ENCODE results near the gene C19orf33.
"Not testable (repeated sequence)": the region's sequence is repeated elsewhere in the genome, so short reads cannot be mapped to it uniquely, and the experiment has no call there.

The C19orf33 gene

DNA sequence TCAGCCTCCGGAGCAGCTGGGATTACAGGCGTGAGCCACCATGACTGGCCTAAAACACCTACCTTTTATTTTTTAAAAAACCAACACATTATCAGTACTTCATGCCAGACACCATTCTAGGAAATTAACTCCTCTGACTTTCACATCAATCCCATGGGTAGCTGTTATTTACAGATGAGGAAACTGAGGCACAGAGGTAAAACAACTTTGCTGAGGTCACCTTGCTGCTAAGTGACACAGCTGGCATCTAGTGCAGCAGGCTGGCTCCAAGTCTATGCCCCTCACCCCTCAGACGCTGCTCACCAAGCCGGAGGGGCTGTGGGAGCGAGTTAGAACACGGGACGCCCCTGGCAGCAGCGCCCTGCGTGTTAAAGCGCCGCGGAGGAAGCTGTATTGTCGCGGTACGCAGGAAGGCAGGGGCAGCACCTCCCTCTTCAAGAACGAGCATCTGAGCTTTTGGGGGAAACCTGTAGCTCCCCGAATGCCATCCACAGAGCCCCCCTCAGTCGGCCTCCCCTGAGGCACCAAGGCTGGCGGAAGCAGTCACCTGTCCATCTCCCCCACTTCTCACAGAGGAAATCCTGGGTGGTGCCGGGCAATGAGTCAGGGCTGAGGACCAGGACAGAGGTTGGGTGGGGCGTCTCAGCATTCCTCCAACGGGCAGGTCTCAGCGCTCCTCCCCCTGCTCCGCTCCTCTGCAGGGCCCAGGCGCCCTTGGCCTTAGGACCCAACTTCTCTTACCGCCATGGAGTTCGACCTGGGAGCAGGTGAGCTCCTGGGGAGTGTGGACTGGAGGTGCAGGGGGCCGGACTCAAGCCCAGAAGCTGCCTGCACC lies at the start of gene C19orf33:
C19orf33 (plus strand) TSS at position 735 of the 835 bp plus-strand sequence; CDS start at position 746, 11 bp downstream.
- no peak for DNase-seq

DNA sequence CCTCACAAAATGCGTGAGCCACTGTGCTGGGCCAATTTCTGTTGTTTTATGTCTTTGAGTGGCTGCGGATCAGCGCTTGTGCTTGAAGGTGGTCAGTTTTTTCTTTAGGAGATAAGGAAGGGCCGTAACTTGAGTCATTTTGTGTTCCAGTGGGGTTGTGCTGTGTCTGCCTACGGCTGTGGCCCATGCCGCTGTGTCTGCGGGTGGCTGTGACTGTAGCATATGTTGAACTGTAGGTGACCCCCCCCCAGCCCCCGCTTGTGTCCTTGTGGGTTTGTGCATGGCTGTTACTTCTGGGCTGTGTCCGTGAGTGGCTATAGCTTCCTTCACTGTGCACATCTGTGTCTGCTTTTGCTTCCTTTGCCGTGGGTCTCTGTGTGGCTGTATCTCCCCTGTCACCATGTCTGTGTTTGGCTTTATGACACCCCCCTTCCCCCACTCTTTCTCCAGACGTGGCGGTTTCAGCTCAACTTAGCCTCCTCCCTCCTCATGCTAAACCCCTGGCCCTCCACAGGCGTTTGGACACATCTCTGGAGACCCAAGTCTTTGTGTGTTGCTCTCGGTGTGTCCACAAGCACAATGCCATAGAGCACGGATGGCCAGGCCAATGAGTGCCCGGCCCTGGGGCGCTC lies 48.6 kb upstream of the C19orf33 start:
- no peak for DNase-seq

DNA sequence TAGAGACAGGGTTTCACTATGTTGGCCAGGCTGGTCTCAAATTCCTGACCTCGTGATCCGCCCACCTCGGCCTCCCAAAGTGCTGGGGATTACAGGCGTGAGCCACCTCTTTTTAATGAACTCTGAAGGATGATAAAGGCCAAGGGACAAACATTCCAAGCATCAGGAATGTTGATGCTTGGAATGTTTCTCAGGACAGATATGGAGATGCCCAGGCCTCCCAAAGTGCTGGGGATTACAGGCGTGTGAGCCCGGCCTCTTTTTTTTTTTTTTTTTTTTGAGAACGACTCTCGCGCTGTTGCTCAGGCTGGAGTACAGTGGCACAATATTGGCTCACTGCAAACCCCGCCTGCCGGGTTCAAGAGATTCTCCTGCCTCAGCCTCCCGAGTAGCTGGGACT lies 42.1 kb upstream of the C19orf33 start:
- not testable (repeated sequence) for DNase-seq

DNA sequence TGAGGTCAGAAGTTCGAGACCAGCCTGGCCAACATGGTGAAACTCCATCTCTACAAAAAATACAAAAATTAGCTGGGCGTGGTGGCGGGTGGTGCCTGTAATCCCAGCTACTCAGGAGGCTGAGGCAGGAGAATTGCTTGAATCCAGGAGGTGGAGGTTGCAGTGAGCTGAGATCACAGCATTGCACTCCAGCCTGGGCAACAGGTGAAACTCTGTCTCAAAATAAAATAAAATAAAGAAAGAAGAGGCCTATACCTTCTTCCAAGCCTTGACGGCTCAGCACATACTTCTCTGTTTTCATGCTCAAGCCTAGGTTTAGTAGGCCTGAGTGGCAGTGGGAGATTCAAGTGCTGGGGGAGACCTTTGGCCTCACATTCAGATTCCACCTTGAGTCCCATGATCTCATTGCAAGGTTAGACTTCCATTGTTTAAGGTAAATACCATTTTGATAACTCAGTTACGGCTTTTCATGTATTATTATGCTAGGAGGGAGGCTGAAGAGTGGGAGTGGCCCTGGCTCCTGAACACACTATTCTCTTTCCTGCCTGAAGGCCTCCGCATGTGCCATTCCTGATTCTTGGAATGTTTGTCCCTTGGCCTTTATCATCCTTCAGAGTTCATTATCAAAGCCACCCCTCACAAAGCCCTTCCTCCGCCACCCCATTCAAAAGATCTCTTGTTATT lies 41.3 kb upstream of the C19orf33 start:
- DNase-seq: no peak

DNA sequence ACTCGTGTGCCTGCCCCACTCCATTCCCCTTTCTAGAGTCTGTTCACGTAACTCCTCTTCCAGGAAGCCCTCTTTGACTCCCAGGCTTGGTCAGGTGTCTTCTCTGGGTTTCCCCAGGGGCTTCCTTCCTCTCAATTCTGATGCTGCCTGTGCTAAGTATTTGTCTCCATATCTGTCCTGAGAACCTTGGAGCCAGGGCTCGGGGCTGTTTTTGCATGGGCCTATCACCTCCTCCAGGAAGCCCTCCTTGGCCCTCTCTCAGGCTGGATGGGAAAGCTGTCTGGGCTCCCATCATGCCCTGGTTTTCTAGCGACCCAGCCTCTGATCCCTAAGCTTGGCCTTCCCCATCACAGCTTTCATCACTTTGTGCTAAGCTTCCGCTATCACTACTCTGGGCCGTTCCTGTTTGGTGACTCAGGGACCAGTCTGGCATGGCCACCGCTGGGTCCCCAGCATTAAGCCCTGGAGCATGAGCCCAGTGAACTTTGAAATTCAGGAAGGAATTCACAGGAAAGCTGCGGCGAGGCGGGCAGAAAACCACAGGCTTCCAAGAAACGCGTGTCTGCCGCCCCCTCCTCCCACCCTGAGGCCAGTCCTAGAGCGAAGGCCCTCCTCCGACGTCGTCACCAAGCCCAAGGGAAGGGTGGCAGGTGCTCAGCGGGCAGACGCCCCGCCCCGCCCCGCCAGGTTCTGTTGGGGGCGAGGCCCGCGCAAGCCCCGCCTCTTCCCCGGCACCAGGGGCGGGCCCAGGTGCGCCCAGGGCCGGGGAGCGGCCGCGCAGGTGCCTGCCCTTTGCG lies 40.2 kb upstream of the C19orf33 start:
- peak; percentile 95 for DNase-seq

DNA sequence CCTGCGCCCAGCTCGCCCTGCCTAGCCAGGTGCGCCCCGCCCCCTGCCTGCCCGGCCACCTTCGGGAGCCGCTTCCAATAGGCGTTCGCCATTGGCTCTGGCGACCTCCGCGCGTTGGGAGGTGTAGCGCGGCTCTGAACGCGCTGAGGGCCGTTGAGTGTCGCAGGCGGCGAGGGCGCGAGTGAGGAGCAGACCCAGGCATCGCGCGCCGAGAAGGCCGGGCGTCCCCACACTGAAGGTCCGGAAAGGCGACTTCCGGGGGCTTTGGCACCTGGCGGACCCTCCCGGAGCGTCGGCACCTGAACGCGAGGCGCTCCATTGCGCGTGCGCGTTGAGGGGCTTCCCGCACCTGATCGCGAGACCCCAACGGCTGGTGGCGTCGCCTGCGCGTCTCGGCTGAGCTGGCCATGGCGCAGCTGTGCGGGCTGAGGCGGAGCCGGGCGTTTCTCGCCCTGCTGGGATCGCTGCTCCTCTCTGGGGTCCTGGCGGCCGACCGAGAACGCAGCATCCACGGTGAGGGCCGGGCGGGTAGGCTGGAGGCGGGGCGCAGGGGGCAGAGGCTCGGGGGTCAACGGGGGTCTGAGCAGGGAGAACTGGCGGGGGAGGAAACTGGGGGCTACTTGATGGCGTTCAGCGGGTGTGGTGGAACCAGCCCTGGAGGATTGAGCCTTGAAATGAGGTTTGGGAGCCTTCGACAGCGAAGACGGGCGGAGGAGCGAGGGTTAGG lies 39.4 kb upstream of the C19orf33 start, which contains the start of gene SPINT2:
SPINT2 (plus strand) TSS at position 88 of the 727 bp plus-strand sequence; CDS start at position 408, 320 bp downstream.
- DNase-seq: no peak

DNA sequence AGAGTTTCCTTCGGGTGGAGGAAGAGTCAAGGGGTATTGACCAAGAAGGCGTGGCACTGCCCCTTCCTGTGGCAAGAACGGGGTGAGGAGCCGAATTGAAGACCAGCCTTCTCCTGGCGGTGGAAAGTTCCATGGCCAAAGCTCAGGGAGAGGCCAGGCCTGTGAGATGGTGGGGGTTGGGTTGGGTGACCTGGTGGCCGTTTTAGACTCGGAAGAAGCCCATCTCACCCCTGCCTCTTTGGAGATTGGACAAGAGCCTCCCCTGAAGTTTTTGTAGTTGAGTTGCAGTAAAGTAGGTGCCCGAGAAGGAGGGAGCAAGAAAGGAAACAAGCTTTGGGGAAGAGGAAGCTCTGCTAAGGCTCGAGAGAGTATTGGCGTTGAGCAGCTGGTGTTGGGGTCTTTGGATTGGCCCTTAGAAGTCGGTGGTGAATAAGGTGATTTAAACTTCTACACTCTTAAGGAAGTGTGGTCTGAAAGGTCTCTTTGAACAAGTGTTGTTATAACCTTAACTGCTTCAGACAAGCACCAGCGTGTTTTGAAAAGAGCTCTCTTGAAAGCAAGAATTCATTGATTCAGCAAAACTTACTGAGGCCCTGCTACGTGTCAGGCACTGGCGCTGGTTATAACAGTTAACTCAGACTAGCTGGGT lies 38.7 kb upstream of the C19orf33 start:
- DNase-seq: no peak

DNA sequence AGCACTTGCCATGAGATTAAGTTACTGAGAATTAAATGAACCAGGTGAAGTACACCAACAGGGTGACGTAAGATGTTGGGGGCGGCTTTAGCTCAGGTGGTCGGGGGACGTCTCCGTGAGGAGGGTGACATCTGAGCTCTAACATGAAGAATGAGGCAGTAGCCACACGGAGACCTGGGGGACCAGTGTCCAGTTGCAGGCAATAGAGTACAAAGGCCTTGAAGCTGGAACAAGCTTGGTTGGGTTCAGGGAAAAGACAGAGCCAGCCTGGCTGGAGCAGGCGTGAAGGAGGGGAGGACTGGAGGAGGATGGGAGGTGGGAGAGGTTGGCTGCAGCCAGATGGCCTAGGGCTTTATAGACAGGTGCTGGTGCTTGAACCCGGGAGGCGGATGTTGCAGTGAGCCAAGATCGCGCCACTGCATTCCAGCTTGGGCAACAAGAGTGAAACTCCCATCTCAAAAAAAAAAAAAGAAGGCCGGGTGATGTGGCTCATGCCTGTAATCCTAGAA lies 38.1 kb upstream of the C19orf33 start:
- peak; percentile 37 for DNase-seq

DNA sequence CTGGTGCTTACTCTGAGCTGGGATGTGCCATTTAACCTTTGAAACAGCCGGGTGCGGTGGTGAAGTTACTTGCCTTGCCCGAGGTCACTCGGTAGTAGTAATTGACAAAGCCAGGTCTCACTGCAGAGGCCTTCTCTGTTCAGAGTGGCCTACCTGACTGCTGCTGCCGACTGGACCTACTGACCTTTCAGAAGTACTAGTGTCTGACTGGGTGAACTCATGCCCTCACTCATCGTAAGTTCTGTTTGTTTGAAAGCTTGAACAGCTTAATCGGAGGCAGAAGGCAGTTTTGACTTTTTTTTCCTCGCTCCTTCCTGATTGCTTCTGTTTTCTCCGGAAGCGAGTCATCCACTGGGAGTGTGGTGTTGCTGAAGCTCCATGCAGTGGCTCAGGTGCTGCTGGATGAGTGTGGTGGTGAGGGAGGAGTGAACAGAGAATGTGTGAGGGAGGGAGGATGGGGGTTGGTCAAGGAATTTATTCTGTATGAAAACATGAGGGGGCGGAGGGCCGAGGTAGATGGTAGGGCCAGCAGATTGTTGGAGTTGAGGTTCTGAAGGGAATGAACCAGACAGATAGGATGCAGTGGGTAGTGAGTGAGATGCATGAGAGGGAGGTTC lies 37.0 kb upstream of the C19orf33 start:
- DNase-seq: no peak

DNA sequence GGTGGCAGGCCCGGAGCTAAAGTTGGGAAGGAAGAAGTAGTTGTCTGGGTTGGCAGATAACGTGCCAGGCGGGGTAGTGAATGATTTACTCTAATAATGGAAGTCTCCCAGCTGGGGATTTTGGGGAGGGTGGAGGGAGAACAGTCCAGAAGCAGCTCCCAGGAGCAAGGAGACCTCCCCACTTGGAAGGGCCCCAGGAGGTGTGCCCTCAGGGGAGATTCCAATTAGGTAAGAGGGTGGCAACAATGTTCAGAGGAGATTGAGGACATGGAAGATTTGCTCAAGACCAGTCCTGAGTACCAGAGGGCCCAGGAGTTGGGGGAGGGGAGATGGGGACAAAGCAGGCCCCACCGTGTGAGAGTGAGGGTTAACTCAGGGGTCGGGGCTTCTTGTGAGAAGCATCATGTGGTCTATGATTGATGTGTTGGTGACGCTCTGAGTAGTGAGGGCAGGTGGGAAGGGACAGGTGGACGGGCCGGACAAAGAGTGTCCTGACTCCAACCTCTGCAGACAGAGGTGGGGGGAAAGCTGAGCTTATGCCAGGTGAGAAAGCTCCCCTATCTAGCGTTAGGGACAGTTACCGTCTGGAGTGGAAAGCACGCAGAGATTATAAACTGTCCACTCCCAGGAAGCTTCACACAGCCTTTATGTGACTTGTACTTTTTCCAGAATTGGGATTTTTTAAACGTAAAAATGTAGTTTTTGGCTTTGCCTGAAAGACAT lies 36.1 kb upstream of the C19orf33 start:
- no peak for DNase-seq

DNA sequence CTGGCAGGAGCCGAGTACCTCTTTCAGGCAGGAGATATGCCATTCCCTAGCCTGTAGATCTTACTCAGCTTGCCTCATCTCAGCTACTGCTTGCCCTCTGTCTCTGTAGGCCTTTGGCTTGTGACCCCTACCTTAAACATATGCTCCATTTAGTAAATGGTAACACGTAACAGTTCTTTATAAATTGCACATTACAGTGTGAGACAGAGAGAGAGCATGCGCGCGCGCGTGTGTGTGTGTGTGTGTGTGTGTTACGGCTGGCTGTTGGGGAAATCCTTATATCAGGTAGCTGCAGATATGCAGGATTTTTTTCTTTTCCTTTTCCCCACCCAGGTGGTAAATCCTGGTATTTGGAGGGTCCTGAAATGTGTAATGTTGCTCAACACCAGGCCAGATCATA lies 35.5 kb upstream of the C19orf33 start:
- no peak for DNase-seq

DNA sequence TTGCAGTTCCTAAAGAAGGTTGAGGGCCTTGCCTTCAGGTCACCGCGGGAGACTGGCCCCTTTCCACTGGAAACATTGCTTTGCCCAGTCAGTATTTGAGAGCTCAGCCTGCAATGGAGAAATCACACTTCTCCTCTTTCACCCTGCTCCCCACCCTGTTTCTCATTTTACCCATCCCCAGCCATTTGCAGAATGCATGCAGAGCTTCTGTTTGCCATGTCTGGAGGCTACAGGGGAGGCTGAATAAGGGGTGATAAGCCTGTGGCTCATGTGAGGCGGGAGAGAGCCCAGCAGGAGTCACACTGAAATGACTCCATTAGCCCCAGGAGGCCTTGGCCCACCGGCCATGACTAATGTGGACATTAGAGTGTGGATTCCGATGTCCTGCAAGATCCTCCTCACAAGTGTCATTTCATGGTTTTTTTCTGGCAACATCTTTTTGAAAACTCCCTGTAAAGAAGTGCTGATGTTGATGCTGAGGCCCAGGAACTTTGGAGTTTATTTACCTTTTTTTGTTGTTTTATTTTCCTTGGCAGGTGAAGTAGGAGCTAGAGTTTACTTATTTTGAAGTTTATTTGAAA lies 33.4 kb upstream of the C19orf33 start:
- DNase-seq: no peak

DNA sequence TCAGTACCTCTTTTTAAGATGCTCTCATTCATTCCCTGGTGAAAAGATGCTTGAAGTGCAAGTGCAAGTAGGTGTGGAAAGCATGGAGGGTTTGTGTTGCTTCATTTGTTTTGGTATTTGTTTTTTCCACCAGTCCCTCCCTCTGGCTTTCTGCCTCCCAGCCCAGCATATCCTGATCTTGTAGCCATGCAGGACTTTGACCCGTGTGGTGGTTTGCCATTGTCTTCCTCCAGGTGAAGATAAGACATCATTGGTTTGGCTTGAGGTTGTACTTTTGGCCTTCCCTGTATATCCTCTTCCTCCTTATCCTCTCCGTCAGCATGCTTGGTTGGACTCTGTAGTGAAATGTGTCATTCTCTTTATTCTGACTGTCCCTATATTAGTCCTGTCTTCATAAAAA lies 30.6 kb upstream of the C19orf33 start:
- DNase-seq: no peak

DNA sequence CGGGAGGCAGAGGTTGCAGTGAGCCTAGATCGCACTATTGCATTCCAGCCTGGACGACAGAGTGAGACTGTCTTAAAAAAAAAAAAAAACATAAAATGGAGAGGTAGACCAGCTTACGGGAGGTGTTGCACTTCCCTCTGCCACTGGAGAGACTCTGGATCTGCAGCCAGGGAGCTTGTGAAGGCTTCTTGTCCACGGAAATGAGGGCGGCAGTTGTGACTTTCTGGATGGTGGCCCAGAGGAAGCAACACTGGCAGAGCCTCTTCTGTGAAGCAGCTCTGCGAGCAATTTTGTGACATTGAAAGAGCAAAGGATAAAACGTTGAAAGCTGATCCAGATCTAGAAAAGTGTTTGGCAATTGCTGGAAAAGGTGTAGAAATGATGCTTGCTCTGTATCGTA lies 29.3 kb upstream of the C19orf33 start:
- peak; percentile 65 for DNase-seq

DNA sequence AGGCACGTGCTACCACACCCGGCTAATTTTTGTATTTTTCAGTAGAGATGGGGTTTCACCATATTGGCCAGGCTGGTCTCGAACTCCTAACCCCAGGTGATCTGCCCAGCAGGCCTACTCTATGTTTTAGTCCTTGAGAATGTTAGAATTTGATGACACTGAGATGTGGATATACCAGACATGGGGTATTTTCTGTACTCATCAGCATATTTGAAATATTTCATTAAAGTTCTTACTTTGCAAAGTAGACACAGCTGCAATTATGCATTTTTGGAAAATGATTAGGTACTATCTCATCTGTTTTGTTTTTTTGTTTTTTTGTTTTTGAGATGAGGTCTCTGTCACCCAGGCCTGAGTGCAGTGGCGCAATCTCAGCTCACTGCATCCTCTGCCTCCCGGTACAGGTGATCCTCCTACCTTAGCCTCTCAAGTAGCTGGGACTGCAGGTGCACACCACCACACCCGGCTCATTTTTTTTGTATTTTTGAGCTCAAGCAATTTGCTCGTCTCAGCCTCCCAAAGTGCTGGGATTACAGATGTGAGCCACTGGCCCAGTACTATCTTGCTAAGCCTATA lies 27.0 kb upstream of the C19orf33 start:
- DNase-seq: no peak

DNA sequence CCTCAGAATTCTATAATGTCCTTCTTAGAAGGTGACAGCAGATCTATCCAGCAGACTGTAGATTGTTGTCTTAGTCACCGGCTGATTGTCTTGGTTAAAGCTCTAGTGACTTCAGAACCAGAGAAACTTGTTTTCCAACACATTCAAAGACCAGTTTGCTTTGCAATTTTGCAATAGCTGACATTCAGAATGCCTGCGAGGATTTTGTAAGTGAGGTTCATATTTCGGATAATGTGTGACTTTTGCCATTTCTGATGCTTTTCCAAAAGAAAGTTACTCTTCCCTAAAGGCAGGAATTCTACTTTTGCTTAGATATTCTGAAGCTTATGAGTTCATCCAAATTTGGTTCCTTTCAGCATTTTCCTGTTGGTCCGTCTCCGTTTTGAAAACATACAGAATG lies 26.5 kb upstream of the C19orf33 start:
- DNase-seq: no peak

DNA sequence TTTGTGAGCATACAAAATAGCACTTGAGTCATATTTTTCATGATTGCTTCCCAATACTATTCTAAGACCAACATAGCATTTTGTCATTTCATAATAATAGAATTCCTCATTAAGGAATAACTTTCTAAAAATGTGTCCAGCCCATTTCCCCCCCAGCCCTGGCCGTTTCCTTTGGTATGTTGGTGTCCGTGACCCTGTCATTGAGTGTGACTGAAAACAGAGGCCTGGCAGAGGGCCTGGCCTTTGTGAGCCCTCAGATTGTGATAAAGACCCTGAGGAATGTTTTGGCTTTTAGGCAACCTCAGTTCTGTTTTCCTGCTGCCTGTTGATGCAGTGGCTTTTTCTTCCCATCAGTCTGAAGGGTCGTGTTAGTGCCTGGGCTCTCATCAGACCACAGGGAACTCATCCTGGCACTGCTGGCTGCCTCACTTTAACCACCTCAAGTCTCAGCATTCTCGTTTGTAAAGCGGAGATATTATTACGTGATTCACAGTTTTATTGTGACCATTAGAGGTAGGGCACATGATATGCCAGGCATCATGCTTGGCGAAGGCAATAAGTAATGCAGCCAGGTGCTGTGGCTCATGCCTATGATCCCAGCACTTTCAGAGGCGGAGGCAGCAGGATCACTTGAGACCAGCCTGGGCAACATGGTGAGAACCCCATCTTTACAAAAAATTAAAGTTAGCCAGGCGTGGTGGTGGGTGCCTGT lies 25.9 kb upstream of the C19orf33 start:
- DNase-seq: no peak

DNA sequence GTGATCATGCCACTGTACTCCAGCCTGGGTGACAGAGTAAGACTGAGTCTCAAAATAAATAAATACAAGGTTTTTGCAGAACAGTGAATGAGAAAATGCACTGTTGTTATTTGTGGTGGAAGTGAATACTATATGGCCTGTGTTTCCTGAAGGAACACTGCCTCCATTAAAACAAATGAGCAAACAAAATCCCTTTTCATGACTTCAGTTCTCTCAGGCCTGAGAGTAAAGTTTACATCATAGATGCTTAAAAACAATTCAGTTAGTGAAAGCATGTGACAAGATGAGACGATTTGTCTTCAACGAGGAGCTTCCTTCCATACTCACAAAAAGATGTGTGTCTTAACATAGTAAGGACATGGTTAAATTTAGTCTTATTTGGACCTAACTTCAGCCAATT lies 25.3 kb upstream of the C19orf33 start:
- DNase-seq: no peak
